WTC11 (cell line): ENCODE measurements around the gene MANSC1. TPM values are rescaled to one million over a fixed set of nuclear protein-coding genes. Genes with fewer than 3 reads are reported as not detected.

Experiments
- ATAC-seq: fragments of 200-7000 bp; cut with Tn5 transposase; 2 replicates; pipeline ENCODE4 v1.10.0; 2021; ENCODE audit warnings: mild to moderate bottlenecking, moderate library complexity
- CTCF ChIA-PET: fragments of 300-600 bp; sonication (Branson Sonifier 250); formaldehyde crosslinking; loops from one replicate; lab custom pipeline; 2021; ENCODE audit warnings: antibody characterized with exemption; lab: Charles Lee
- POLR2A ChIA-PET: fragments of 350-600 bp; sonication (Branson Sonifier 250); formaldehyde crosslinking; loops from one replicate; lab custom pipeline; 2021; ENCODE audit warnings: antibody characterized with exemption; lab: Charles Lee
- DNase-seq: peaks from one replicate; pipeline ENCODE4 v3.0.0; 2021; ENCODE audit warnings: low spot score
- H3K27ac Mint-ChIP-seq: 2 replicates; pipeline ENCODE4 v1.8.0; 2021; ENCODE audit warnings: mixed read lengths
- H3K27me3 Mint-ChIP-seq: 2 replicates; pipeline ENCODE4 v1.8.0; 2021; ENCODE audit warnings: low read depth, mild to moderate bottlenecking, moderate library complexity, mixed read lengths
- H3K36me3 Mint-ChIP-seq: 2 replicates; pipeline ENCODE4 v1.8.0; 2021; ENCODE audit warnings: mixed read lengths
- H3K4me1 Mint-ChIP-seq: 2 replicates; pipeline ENCODE4 v1.8.0; 2022; ENCODE audit warnings: mixed read lengths
- H3K4me3 Mint-ChIP-seq: 2 replicates; pipeline ENCODE4 v1.8.0; 2021; ENCODE audit warnings: mild to moderate bottlenecking, moderate library complexity, mixed read lengths
- H3K9me3 Mint-ChIP-seq: 2 replicates; pipeline ENCODE4 v1.8.0; 2021; ENCODE audit warnings: mixed read lengths
- ARID4B ChIP-seq: sonication (generic); formaldehyde crosslinking; IDR thresholded peaks from 2 replicates; pipeline ENCODE4 v1.8.0; 2023; ENCODE audit warnings: missing genetic modification reagents, mild to moderate bottlenecking, borderline replicate concordance
- CDX4 ChIP-seq: fragments of 250-450 bp; sonication (Bioruptor Pico); IDR thresholded peaks from 2 replicates; pipeline ENCODE4 v1.9.0; 2021; ENCODE audit warnings: moderate library complexity, mild to moderate bottlenecking, inconsistent platforms, borderline replicate concordance
- FOXJ3 ChIP-seq: sonication (generic); formaldehyde crosslinking; IDR thresholded peaks from 2 replicates; pipeline ENCODE4 v1.9.0; 2021; ENCODE audit warnings: missing genetic modification reagents, mild to moderate bottlenecking, borderline replicate concordance
- GRHL2 ChIP-seq: fragments of 250-450 bp; sonication (Bioruptor Pico); IDR thresholded peaks from 2 replicates; pipeline ENCODE4 v1.8.0; 2022; ENCODE audit warnings: mild to moderate bottlenecking, moderate library complexity; ENCODE audit not compliant: insufficient replicate concordance, severe bottlenecking
- HMGA2 ChIP-seq: fragments of 250-450 bp; sonication (Bioruptor Pico); IDR thresholded peaks from 2 replicates; pipeline ENCODE4 v1.4.0; 2021; ENCODE audit warnings: mild to moderate bottlenecking, moderate library complexity
- MAX ChIP-seq: sonication (generic); formaldehyde crosslinking; IDR thresholded peaks from 2 replicates; pipeline ENCODE4 v1.8.0; 2022; ENCODE audit warnings: mild to moderate bottlenecking, missing genetic modification reagents
- PREB ChIP-seq: sonication (generic); formaldehyde crosslinking; IDR thresholded peaks from 2 replicates; pipeline ENCODE4 v1.8.1; 2022; ENCODE audit warnings: mild to moderate bottlenecking, missing genetic modification reagents, moderate library complexity, borderline replicate concordance
- ZBTB21 ChIP-seq: sonication (generic); formaldehyde crosslinking; IDR thresholded peaks from 2 replicates; pipeline ENCODE4 v1.8.1; 2023; ENCODE audit warnings: mild to moderate bottlenecking, missing genetic modification reagents, borderline replicate concordance
- ZNF263 ChIP-seq: sonication (generic); formaldehyde crosslinking; IDR thresholded peaks from 2 replicates; pipeline ENCODE4 v1.8.1; 2022; ENCODE audit warnings: low read depth, mild to moderate bottlenecking, moderate library complexity, missing genetic modification reagents
- ZNF317 ChIP-seq: sonication (generic); formaldehyde crosslinking; IDR thresholded peaks from 2 replicates; pipeline ENCODE4 v1.8.1; 2023; ENCODE audit warnings: low read depth, mild to moderate bottlenecking, moderate library complexity, missing genetic modification reagents, borderline replicate concordance
- ZNF396 ChIP-seq: fragments of 250-450 bp; sonication (Bioruptor Pico); IDR thresholded peaks from 2 replicates; pipeline ENCODE4 v1.8.0; 2021; ENCODE audit warnings: mild to moderate bottlenecking, moderate library complexity, borderline replicate concordance
- ZSCAN18 ChIP-seq: fragments of 250-450 bp; sonication (Bioruptor Pico); IDR thresholded peaks from 2 replicates; pipeline ENCODE4 v2.1.2; 2022; ENCODE audit warnings: mild to moderate bottlenecking, moderate library complexity
- total RNA-seq: library from RNA; stranded (reverse); gene quantifications from 3 replicates; pipeline ENCODE4 v1.2.3, GENCODE V29; 2021
- TF ChIP-seq, protein P1 (sequence below): sonication (generic); formaldehyde crosslinking; IDR thresholded peaks from 2 replicates; pipeline ENCODE4 v1.8.0; 2022; ENCODE audit warnings: missing genetic modification reagents

Gene MANSC1
- total RNA-seq, 1 experiment from 2014 or later, result 6.8 TPM

DNA sequence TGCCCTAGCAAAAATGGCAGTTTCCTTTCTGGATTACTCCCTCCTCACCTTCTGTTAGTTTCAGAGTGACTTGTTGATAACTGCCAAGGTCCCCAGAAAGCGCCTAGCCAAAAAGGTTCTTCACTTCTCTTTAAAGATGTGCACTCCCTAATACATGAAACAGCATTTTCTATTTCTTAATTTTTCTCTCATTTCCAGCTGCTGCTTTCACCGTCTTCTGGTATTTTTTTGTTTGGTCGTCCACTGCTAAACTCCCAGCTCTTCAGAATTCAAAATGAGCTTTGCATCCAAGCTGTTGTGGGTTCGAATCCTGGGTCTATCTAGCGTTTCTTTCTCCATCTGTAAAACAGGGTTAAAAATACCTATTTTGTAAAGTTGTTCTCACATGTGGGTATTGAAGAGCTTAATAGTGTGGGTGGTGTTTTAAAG lies 6.4 kb upstream of the MANSC1 start:
- ChIA-PET POLR2A (interaction anchor here (0.9 to 1.3 kb wide), 4 partner anchors 11 to 341 kb away, joined by 3 read pairs; no protein-coding TSS in a partner anchor), CTCF (interaction anchor here (0.6 to 1.9 kb wide), 13 partner anchors 9 to 338 kb away, joined by 3 to 9 read pairs (median 4); partner anchors contain the start of gene LRP6)
- TF ChIP-seq ZSCAN18 (CRISPR knock-in tag), result no peak
- TF ChIP-seq, protein P1, sequence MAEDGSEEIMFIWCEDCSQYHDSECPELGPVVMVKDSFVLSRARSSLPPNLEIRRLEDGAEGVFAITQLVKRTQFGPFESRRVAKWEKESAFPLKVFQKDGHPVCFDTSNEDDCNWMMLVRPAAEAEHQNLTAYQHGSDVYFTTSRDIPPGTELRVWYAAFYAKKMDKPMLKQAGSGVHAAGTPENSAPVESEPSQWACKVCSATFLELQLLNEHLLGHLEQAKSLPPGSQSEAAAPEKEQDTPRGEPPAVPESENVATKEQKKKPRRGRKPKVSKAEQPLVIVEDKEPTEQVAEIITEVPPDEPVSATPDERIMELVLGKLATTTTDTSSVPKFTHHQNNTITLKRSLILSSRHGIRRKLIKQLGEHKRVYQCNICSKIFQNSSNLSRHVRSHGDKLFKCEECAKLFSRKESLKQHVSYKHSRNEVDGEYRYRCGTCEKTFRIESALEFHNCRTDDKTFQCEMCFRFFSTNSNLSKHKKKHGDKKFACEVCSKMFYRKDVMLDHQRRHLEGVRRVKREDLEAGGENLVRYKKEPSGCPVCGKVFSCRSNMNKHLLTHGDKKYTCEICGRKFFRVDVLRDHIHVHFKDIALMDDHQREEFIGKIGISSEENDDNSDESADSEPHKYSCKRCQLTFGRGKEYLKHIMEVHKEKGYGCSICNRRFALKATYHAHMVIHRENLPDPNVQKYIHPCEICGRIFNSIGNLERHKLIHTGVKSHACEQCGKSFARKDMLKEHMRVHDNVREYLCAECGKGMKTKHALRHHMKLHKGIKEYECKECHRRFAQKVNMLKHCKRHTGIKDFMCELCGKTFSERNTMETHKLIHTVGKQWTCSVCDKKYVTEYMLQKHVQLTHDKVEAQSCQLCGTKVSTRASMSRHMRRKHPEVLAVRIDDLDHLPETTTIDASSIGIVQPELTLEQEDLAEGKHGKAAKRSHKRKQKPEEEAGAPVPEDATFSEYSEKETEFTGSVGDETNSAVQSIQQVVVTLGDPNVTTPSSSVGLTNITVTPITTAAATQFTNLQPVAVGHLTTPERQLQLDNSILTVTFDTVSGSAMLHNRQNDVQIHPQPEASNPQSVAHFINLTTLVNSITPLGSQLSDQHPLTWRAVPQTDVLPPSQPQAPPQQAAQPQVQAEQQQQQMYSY (CRISPR knock-in tag), result no peak
- TF ChIP-seq ARID4B (CRISPR knock-in tag), result no peak
- TF ChIP-seq ZNF317 (CRISPR knock-in tag), result no peak
- TF ChIP-seq ZNF396 (CRISPR knock-in tag), result no peak
- no peak for TF ChIP-seq ZNF263 (CRISPR knock-in tag)
- TF ChIP-seq CDX4 (CRISPR knock-in tag), result no peak
- TF ChIP-seq GRHL2 (CRISPR knock-in tag), result no peak
- Mint-ChIP-seq H3K9me3 (no peaks in the 10 kb centered on the region), H3K36me3 (no peaks in the 10 kb centered on the region), H3K4me1 (peaks cover 28% of the 10 kb centered on the region), H3K4me3 (peak overlapping the region; percentile 82), H3K27ac (peak overlapping the region; percentile 60; the same call in 1 of the 2 replicates), H3K27me3 (no peaks in the 10 kb centered on the region)
- DNase-seq (no peak), ATAC-seq (no peak)

- DNase-seq, result no peak
- H3K27me3 Mint-ChIP-seq, result peaks cover 10% of the 10 kb centered on the region
- no peaks in the 10 kb centered on the region for H3K9me3 Mint-ChIP-seq
- no peak for TF ChIP-seq HMGA2 (CRISPR knock-in tag)
- TF ChIP-seq FOXJ3, result no peak
- no peak for TF ChIP-seq PREB (CRISPR knock-in tag)
- TF ChIP-seq ZBTB21, result no peak
- no peak for TF ChIP-seq MAX
- TF ChIP-seq, all 79 proteins: peak for 0
- Mint-ChIP-seq H3K4me1 (peaks cover 44% of the 10 kb centered on the region), H3K36me3 (no peaks in the 10 kb centered on the region), H3K27ac (peak overlapping the region; percentile 28; the same call in 1 of the 2 replicates), H3K4me3 (no peak overlapping the region)
- CTCF ChIA-PET, result no interaction called here
- ATAC-seq, result no peak
- POLR2A ChIA-PET, result no interaction called here
Observed at GRCh38 chr12:12353807-12354206, 3.8 kb upstream of the MANSC1 start.
